Left ventricle myocardium superior (tissue), 1 donor: ENCODE measurements around the gene HK1. TPM values are rescaled to one million over a fixed set of nuclear protein-coding genes. Genes with fewer than 3 reads are reported as not detected.
"Not testable (repeated sequence)": the region's sequence is repeated elsewhere in the genome, so short reads cannot be mapped to it uniquely, and the experiment has no call there.

Experiments
- ATAC-seq: fragments of 200-7000 bp; cut with Tn5 transposase; one replicate; pipeline ENCODE4 v1.9.1; 2020; ENCODE audit warnings: mild to moderate bottlenecking, moderate library complexity
- DNase-seq: peaks from one replicate; pipeline ENCODE4 v3.0.0-alpha.2; 2020
- intact Hi-C: fragments of 100-400 bp; cut with micrococcal nuclease; formaldehyde crosslinking; loops from one replicate; pipeline ENCODE4 v1.11.0; 2022
- total RNA-seq: library from RNA; stranded (reverse); fragmentation: NEBNext Ultra II Directional; extraction: Animal tissue kit (Norgen Biotek cat#: 25700); gene quantifications from one replicate; pipeline ENCODE4 v1.2.1, GENCODE V29; 2021
- donor health status: DM: no; HTN: yes; CAD: no; lungs with severe emphysema.

The HK1 gene
- total RNA-seq, 1 donor from 2014 or later, result 210 TPM

GRCh38 chr10:69425511-69426298 is 147.4 kb downstream of the HK1 start:
- no peak for DNase-seq
- no peak for ATAC-seq
- intact Hi-C loops, result loop anchor here (5.0 kb wide), 1 partner anchor 212 kb away; no protein-coding TSS in a partner anchor

- intact Hi-C loops, result loop anchor here (5.0 kb wide), 1 partner anchor 211 kb away; no protein-coding TSS in a partner anchor
- DNase-seq, result no peak
- ATAC-seq, result no peak
Observed at GRCh38 chr10:69426376-69426727, 148.1 kb downstream of the HK1 start.

DNA sequence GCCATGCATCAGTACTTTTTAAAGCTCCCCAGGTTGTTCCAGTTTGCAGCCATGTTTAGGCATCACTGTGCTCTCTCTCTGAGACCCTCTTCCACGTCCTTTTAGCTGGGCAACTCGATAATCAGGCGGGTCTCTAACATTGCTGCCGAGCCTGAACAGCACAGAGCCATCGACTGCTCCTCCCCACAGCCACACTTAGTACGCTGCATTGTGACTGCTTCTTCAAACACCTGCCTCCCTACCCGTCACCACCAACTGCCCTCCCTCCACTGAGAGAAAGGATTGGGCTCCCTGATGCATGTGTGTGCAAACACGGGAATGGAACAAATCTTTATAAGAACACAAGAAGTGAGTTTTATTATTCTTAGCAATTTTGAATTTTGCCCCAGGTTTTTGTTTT is 149.9 kb downstream of the HK1 start:
- no peak for ATAC-seq
- intact Hi-C loops, result loop anchor here (5.0 kb wide), 1 partner anchor 209 kb away; no protein-coding TSS in a partner anchor
- DNase-seq, result no peak

- DNase-seq (no peak), ATAC-seq (no peak)
- intact Hi-C loops, result loop anchor here (5.0 kb wide), 1 partner anchor 73 kb away; no protein-coding TSS in a partner anchor
Observed at GRCh38 chr10:69434169-69434568, 155.9 kb downstream of the HK1 start.

GRCh38 chr10:69434926-69435325 is 156.6 kb downstream of the HK1 start:
- DNase-seq, result no peak
- intact Hi-C loops, result loop anchor here (5.0 kb wide), 1 partner anchor 72 kb away; no protein-coding TSS in a partner anchor
- ATAC-seq, result no peak

GRCh38 chr10:69435966-69436520 is 157.7 kb downstream of the HK1 start:
- intact Hi-C loops, result no loop called here
- no peak for DNase-seq
- no peak for ATAC-seq

- intact Hi-C loops, result no loop called here
- ATAC-seq (no peak), DNase-seq (no peak)
Observed at GRCh38 chr10:69437321-69438259, 159.3 kb downstream of the HK1 start.

DNA sequence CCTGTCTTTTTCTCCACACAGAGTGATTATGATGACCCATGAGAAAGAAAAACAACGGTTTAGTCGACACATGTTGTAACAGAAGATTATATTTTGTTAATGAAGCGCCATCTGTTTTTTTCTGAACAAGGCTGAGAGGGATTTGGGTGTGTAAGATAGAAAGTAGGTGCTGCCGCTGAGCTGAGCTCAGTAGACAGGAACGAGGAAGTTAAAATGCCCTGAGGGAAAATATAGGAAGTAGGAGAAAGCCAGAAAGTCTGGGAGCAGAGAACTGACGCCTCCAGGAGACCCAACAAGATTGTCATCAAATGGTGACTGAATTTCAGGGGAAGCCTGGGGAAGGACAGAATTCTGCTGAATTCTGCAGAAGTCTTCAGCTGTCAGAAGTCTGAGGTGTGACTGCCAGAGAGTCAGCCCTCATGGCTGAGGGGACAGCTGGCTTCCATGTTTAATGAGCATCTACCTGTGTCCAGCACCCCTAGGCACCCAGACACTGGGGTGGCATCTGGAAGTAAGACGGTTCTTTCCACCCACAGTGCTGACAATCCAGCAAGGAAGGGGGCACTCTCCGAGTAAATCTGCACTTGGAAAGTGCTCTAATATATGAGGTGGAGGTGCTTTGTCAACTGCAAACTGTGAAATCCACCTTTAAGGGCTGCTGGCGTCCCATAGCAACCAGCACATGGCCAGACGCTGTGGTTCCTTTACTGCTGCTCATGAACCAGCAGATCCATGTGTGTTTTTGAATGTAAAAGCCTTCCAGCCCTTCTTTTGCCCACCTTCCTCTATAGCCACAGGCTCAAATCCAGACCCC is 160.4 kb downstream of the HK1 start:
- intact Hi-C loops, result no loop called here
- ATAC-seq, result peak; percentile 73
- no peak for DNase-seq

DNA sequence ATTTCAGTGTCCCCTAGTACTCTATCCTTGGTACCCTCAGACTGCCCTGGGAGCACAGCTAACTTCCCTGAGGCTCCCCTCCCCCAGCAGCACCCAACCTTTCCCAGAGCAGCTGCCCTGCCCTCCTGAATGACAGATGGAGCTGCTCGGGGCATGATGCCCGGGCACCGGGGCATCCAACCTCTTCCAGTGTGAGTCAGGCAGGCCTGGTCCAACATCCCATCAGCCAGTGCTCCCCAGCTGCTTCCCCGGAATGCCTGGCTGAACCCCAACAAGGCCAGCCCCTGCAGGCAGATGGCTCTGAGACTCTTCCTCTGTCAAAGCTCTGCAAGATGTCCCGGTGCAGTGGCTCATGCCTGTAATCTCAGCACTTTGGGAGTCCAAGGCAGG is 161.0 kb downstream of the HK1 start:
- intact Hi-C loops, result no loop called here
- peak; percentile 41 for ATAC-seq
- DNase-seq, result no peak

GRCh38 chr10:69439813-69440506 is 161.7 kb downstream of the HK1 start:
- intact Hi-C loops, result no loop called here
- DNase-seq (no peak), ATAC-seq (peak; percentile 37)

DNA sequence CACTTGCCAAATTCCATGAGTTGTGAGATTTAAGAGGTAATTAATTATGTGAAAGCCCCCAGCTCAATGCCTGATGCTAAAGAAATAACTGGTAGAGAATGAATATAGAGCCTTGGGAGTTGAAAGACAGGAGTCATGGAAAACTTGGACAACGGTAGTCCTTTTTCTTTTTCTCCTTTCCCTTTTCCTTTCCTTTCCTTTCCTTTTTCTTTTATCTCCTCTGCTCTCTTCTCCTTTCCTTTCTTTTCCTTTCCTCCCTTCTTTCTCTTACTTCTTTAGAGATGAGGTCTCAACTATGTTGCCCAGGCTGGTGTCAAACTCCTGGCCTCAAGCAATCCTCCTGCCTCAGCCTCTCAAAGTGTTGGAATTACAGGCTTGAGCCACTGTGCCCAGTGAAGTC is 165.1 kb downstream of the HK1 start:
- ATAC-seq, result no peak
- intact Hi-C loops, result no loop called here
- DNase-seq, result no peak

DNA sequence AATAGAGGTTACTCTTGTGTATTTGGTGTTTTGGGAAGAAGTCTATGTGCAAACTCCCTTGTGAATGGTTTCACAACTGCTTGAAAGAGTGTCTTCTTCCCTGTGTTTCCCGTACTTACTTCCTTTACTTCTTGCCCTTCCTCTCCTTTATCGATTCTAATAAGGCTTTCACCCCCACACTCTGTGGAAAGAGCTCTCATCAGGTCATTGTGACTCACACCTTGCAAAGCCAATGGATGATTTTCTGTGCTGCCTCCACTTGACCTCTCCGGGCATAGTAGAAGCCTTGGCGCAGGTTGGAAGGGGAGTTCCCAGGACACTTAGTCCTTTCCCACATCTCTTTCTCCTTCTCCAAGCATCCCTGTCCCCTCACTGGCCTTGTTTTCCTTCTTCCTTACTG is 166.7 kb downstream of the HK1 start:
- DNase-seq (no peak), ATAC-seq (no peak)
- intact Hi-C loops, result no loop called here

DNA sequence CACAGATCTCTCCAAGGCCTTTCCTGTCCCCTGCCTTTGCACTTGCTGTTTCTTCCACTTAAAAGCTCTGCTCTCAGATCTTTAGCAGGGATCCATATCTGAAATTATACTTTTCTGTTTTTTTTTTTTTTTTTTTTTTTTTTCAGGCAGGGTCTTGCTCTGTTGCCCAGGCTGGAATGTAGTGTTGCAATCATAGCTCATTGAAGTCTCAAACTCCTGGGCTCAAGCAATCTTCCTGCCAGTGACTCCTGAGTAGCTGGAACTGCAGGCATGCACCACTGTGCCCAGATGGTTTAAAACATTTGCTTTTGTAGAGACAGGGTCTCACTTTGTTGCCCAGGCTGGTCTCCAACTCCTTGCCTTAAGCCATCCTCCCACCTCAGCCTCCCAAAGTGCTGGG is 167.9 kb downstream of the HK1 start:
- no peak for ATAC-seq
- intact Hi-C loops, result no loop called here
- no peak for DNase-seq

GRCh38 chr10:69446650-69447151 is 168.4 kb downstream of the HK1 start:
- DNase-seq, result no peak
- ATAC-seq, result no peak
- intact Hi-C loops, result no loop called here

DNA sequence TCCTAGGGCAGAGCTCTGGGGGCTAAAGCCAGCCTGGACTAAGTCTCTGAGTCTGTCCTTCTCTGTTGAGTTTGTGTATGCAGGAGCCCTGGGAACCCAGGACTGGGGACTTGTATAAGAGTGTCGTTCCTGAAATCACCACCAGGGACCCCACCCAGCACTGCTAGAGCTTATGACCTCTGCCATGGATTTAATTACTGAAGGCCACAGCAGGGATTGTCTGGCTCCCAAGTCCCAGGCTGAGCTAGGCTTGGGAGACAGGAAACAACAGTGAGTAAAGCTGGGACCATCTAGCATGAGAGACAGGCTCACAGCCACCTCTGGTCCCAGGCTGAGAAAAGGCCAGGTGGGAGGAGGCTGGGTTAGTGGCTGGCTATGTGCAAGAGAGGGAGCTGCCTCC is 171.5 kb downstream of the HK1 start:
- intact Hi-C loops, result no loop called here
- DNase-seq (no peak), ATAC-seq (peak; percentile 66)

GRCh38 chr10:69450395-69450794 is 172.1 kb downstream of the HK1 start:
- intact Hi-C loops, ATAC-seq, DNase-seq: not testable (repeated sequence)

GRCh38 chr10:69451209-69451783 is 173.0 kb downstream of the HK1 start, which contains the start of gene TSPAN15:
Gene TSPAN15 (plus strand): TSS chr10:69451465. CDS start chr10:69451595, 130 bp downstream.
- intact Hi-C loops, result no loop called here
- ATAC-seq, result peak; percentile 98
- DNase-seq, result peak; percentile 94
